AG04450 (cell line): ENCODE results near the gene SH3PXD2B. TPM values are rescaled to one million over a fixed set of nuclear protein-coding genes. Genes with fewer than 3 reads are reported as not detected.

ENCODE experiments used
- CTCF ChIA-PET: fragments of 300-600, 350-600 bp; formaldehyde crosslinking; extraction: SDS; loops from one replicate; lab custom pipeline; 2022; ENCODE audit warnings: antibody characterized with exemption, inconsistent platforms; lab: Charles Lee
- POLR2A ChIA-PET: fragments of 350-600 bp; formaldehyde crosslinking; extraction: SDS; loops from one replicate; lab custom pipeline; 2021; ENCODE audit warnings: antibody characterized with exemption, inconsistent platforms; lab: Yijun Ruan, JAX
- DNase-seq: peaks from one replicate; pipeline ENCODE4 v3.0.0-alpha.2; 2011; ENCODE audit warnings: low read depth, low spot score
- H3K27ac ChIP-seq: one replicate; pipeline ENCODE4 v1.5.1; 2012; ENCODE audit warnings: low read depth, low read length, control low read depth
- H3K27me3 ChIP-seq: one replicate; pipeline ENCODE4 v1.6.0; 2012; ENCODE audit warnings: low read length; ENCODE audit not compliant: control insufficient read depth, insufficient read depth
- H3K4me3 ChIP-seq: 2 replicates; pipeline ENCODE4 v1.5.1; 2011; ENCODE audit warnings: mild to moderate bottlenecking, low read depth, low read length, control low read depth
- H3K9me3 ChIP-seq: 2 replicates; pipeline ENCODE4 v1.5.1; 2012; ENCODE audit warnings: low read length; ENCODE audit not compliant: control insufficient read depth, insufficient read depth
- CTCF ChIP-seq: IDR thresholded peaks from 2 replicates; pipeline ENCODE4 v1.5.1; 2011; ENCODE audit warnings: low read depth, low read length, control low read depth, inconsistent platforms
- polyA minus RNA-seq: library from RNA; depleted of rRNA, polyadenylated mRNA; stranded (reverse); fragments of >200 nt; gene quantifications from 2 replicates; pipeline ENCODE4 v1.2.3, GENCODE V29; 2011; rRNA and poly(A)+ RNA removed
- polyA plus RNA-seq: library from polyadenylated mRNA; depleted of rRNA; stranded (reverse); fragments of >200 nt; gene quantifications from 2 replicates; pipeline ENCODE4 v1.2.3, GENCODE V29; 2011; rRNA removed

SH3PXD2B gene
- polyA plus RNA-seq (39.1 and 39.8 TPM in 2 replicates), polyA minus RNA-seq (56.8 and 58.2 TPM in 2 replicates)

- Histone ChIP-seq H3K27me3 (peaks cover under 1% of the 10 kb centered on the region), H3K4me3 (peak within 1 kb of the TSS; percentile 97), H3K9me3 (no peaks in the 10 kb centered on the region), H3K27ac (peak within 1 kb of the TSS; percentile 82)
- ChIA-PET CTCF (no interaction called here), POLR2A (no interaction called here)
- DNase-seq = no peak
- TF ChIP-seq CTCF = no peak
These were observed at the start of gene SH3PXD2B for GRCh38 chr5:172454358-172455086. SH3PXD2B (minus strand) TSS chr5:172454525; CDS start chr5:172454352, 173 bp downstream.

GRCh38 chr5:172502969-172503368, 48.6 kb upstream of the SH3PXD2B start:
- ChIA-PET CTCF (no interaction called here), POLR2A (no interaction called here)
- Histone ChIP-seq H3K9me3 (no peaks in the 10 kb centered on the region), H3K27ac (no peak overlapping the region), H3K4me3 (no peak overlapping the region), H3K27me3 (peaks cover 32% of the 10 kb centered on the region)
- DNase-seq = no peak
- TF ChIP-seq CTCF = no peak

GRCh38 chr5:172502410-172502809, 48.1 kb upstream of the SH3PXD2B start:
- Histone ChIP-seq H3K27ac (no peak overlapping the region), H3K4me3 (no peak overlapping the region), H3K27me3 (peaks cover 34% of the 10 kb centered on the region), H3K9me3 (no peaks in the 10 kb centered on the region)
- DNase-seq = no peak
- POLR2A ChIA-PET = no interaction called here
- no peak for TF ChIP-seq CTCF
- CTCF ChIA-PET = no interaction called here

GRCh38 chr5:172501708-172502320, 47.5 kb upstream of the SH3PXD2B start:
- CTCF ChIA-PET = no interaction called here
- Histone ChIP-seq H3K27ac (no peak overlapping the region), H3K9me3 (no peaks in the 10 kb centered on the region), H3K4me3 (no peak overlapping the region), H3K27me3 (peaks cover 40% of the 10 kb centered on the region)
- no peak for TF ChIP-seq CTCF
- DNase-seq = no peak
- POLR2A ChIA-PET = no interaction called here

GRCh38 chr5:172499287-172499686, 45.0 kb upstream of the SH3PXD2B start:
- no peak overlapping the region for H3K27ac ChIP-seq
- POLR2A ChIA-PET = no interaction called here
- CTCF ChIA-PET = no interaction called here
- H3K27me3 ChIP-seq = peaks cover 43% of the 10 kb centered on the region
- no peak for TF ChIP-seq CTCF
- no peaks in the 10 kb centered on the region for H3K9me3 ChIP-seq
- H3K4me3 ChIP-seq = no peak overlapping the region
- DNase-seq = no peak
